DMS153 treated with DMSO at 0.1 percent for 48 hours (cell line): ENCODE measurements around the gene PARD6G.
"Not testable (repeated sequence)": the region's sequence is repeated elsewhere in the genome, so short reads cannot be mapped to it uniquely, and the experiment has no call there.

Experiments used
- DNase-seq: peaks from one replicate; lab custom pipeline; 2025; ENCODE audit not compliant: unreplicated experiment; lab: John Stamatoyannopoulos, UW

The PARD6G gene

DNA sequence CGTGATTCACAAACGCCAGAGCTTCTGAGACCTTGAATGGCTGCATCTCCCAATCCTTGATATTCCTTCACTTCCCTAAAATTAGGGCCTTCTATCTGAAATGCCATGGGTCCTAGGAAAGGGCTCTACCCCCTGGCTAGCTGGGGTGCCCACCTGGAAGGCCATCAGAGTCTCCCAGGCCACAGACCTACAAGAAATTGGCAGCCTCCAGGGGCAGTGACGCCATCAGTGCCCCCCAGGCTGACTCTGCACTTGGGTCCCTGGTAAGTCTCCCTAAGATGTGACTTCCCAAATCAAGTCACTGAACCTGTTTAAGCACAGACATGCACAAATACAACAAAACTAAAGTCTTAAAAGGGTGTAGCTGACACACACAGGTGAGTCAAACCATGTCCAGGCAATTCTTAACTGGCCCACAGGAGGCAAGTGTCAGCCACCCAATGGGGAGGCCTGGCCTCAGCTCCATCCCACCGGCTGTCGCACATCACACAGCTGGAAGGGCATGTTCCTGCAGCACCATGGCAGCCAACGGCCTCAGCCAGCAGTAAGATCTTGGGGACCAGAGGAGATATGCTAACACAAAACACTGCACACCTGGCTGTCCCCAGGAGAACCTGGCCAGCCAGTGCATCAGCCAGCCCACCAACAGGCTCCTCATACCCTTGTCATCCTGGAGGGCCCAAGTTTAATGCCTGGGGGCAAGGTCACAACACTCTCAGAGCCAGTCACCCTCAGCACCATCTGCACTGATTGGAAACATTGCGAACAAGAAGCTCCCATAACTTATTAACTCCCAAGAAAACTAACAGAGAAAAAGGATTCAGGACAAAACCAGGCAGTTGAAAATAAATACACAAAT lies 5.2 kb downstream of the PARD6G start:
- no peak for DNase-seq

DNA sequence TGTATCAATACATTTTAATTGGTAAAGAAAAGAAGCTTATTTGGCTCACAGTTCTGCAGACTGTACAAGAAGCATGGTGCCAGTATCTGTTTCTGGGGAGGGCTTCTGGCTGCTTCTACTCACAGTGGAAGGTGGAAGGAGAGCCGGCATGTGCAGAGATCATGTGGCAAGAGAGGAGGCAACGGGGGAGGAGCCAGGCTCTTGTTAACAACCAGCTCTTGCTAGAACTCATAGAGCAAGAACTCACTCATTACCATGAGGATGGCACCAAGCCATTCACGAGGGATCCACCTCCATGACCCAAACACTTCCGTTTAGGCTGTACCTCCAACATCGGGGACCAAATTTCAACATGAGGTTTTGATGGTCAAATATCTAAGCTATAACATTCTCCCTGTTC lies 7.5 kb downstream of the PARD6G start:
- DNase-seq, result no peak

DNA sequence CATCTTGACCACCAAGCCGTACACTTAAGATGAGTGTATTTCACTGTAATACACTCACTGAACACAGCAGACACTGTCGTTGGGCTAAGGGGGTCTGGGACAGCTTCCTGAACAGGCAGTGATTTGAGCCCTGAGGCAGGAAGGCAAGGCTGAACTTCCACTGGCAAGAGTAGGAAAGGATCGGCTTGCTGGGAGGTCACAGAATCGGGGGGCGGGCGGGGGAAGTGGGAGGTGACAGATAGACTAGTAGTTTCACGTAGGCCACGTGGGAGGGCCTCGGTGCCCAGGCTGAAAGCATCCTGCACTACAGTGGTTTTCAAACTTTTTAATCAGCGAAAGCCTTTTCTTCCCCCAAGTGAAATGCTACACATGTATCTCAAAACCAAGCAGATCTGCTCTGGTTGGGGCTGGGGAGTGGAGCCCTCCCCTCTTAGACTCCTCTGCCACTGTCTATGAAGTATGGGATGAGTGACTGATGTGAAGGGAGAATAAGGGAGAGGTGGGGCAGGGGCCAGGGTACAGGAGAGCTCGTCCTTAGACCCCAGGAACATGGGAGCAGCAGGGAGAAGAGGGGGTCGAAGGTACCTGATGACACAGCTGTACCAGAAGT lies 8.6 kb downstream of the PARD6G start:
- DNase-seq, result no peak

DNA sequence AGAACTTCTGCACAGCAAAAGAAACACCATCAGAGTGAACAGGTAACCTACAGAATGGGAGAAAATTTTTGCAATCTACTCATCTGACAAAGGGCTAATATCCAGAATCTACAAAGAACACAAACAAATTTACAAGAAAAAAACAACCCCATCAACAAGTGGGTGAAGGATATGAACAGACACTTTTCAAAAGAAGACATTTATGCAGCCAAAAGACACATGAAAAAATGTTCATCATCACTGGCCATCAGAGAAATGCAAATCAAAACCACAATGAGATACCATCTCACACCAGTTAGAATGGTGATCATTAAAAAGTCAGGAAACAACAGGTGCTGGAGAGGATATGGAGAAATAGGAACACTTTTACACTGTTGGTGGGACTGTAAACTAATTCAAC lies 9.8 kb downstream of the PARD6G start:
- DNase-seq, result not testable (repeated sequence)

DNA sequence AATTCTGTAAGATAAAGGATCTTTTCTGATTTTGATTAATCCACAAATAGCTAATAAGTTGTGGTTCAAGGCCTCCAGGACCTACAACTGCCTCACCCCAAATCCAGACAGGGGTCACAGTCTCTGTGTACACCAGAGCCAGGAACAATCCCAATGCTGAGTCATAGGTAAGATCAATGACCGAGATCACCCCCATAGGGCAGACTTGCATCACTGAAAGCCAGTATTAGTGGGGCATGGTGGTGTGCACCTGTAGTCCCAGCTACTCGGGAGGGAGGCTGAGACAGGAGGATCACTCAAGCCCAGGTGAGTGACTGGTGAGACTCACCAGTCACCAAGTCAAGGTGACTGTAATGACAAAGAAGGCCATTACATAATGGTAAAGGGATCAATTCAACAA lies 12.9 kb downstream of the PARD6G start:
- DNase-seq, result no peak

DNA sequence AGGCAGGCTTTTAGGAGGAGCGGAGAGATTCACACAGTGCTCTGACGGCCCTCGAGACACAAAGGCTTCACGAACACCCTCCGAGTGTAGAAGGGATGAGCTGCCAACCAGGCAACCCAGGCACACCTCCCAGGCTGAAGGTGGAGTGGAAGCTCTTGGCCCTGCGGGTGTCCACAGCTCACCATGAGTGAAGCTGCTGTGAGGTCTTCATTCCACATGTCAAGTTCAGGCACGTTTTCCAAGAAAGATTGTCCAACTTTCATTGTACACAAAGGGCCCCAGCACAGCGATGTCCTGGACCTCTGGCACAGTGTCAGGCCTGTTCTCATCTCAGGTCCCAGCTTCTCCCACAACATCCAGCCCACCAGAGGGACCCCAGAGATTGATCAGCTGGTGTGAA lies 13.4 kb downstream of the PARD6G start:
- no peak for DNase-seq

DNA sequence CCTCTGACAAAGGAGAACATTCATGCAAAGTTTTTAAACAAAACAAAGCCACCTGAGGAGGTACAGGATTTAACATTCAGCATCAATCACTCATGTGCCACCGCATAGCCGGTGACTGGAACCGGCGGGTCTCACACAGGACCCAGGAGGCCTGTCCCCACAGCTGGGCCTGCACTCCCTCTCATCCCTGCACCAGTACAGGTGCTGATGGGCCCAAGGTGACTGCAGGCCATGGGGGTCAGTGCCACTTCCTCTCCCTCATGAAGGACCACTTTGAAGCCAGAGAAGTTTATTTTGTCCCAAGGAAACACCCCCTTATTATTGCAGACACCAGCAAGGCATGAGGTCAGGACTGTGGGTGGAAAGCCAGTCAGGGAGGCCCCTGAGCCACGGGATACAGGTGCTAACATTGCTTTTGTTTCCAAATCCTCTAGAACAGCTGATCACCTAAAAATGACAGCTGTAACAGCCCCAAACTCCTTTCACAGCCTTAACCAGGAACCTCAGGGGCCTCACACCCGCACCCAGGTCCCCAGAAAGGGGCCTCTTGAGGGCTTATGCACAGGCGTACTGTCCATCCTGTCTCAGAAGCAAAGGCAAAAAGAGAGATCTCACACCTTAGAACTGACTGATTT lies 14.0 kb downstream of the PARD6G start:
- no peak for DNase-seq

DNA sequence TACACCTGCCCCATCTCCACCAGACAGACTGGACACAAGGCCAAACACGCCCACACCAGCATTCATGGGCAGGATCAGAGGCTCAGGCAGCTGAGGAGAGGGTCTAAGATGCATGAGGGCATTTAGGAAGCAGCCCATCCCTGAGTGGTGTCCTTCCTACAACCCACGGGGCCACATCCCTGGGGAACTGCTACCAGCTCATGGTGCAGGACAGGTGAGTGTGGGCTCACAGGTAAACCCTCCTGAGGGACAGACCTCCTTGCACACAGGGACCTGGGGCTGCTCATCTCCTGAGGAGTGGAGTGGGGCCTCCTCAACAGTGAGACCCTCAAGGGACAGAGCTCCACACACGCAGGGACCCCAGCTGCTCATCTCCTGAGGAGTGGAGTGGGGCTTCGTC lies 14.6 kb downstream of the PARD6G start:
- DNase-seq, result no peak

DNA sequence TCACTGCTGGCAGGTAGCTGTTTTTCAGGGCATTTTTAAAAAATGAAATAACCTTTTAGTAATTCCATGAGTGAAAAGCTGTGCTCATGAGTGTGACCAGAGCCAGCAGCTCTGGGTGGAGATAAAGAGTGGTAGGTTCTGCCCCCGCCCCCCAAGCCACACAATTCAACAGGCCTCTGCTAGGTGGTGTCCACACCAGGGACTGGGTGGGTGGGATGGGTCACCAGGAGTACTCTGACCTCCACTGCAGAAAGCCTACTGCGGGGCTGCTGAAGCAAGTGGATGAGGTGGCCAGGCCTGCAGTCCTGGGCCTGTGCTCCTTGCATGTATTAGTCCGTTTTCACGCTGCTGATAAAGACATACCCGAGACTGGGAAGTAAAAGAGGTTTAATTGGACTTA lies 15.3 kb downstream of the PARD6G start:
- DNase-seq, result no peak

DNA sequence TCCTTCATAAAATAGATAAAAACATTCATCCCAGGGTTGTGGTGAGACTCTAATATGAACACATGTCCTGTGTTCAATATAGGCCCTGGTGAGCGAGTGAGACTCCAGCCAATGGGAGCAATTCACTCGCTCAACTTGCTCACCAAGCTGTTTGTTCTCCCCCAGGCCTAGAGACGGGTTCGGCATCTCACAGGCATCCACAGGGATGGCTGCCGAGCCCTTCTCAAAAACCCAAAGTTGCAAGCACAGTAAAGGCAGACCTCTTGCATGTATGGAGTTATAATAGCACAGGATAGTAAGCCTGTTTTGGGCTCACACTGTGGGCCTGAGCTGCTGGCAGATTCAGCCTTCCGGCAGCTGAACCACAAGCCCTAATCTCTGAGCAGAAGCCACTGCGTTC lies 15.7 kb downstream of the PARD6G start:
- DNase-seq, result no peak

DNA sequence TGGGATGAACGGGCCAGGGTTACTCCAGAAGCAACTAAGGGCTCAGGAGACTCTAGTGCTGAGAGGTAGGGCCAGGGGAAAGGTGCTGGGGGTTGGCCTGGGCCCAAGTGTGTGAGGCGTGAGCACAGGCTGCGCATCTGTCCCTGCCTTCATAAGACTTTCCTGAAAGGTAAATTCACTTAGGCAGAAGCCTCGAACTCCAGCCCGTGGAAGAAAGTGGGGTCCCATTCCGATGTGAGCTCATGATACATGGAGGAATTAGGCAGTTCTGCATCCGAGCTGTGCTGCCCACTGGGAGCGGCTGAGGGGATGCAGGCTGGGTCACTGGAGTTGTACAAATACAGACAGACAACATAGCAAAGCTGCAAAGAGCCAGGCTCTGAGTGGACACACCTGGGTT lies 16.2 kb downstream of the PARD6G start:
- DNase-seq, result no peak

DNA sequence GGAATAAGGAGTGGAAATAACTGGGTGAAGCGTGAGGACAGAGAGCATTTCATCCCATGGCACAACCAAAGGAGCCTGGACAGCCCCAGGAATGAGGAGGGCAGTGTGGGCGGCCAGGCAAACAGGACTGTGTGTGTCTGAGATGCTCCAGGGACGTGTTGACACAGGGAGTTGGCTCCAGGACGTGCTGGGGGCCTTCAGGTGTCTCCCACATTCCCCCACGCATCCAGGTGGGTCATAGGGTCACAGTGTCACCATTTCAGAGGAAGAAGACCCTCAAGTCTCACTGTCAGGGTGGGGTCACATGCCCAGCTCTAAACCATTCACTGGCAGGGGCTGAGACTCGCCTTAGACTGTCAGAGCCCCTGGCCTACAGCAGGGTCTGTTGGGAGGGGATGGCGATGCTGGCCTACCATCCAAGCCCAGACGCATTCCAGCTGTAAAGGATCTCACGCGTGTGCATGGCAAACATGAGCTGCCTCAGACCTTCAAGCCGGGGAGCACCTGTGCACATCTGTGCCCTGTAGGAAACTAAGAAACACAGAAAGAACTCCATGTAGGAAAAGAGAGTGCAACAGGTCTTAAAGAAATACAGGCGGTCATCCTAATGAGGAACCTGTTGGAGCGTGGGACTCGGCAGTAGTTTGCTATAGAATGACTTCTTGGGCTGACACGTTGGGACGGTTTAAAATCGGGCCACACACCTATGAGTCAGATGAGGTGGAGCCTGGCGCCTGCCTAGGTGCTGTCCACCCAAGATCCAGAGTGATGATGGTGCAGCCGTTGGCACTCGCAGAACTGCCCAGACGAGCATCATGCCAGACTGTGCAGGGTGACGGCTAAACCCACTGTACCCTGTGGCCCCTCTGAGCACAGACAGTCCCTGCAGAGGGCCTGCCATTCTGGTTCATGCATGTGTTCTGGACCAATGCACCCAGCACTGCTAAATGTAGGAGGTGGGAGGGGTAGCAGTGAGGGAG lies 17.3 kb downstream of the PARD6G start:
- no peak for DNase-seq

DNA sequence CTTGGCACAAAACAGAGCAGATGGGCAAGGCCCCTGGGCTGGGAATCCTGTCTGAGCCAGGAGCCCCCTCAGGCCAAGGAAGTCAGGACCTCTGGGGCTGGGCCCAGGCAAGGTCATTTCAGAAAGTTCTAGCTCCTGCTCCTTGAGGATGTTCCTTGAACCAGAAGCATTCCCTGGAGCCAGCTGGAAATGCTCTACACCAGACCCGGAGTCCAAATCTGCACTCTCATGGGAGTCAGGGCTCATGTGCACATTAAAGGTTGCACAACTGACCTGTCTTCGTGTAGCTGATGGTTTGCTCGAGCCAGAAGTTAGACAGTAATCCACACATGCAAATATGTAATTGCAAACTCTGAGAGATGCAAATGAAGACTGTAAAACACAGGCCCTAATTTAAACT lies 18.0 kb downstream of the PARD6G start:
- DNase-seq, result no peak

DNA sequence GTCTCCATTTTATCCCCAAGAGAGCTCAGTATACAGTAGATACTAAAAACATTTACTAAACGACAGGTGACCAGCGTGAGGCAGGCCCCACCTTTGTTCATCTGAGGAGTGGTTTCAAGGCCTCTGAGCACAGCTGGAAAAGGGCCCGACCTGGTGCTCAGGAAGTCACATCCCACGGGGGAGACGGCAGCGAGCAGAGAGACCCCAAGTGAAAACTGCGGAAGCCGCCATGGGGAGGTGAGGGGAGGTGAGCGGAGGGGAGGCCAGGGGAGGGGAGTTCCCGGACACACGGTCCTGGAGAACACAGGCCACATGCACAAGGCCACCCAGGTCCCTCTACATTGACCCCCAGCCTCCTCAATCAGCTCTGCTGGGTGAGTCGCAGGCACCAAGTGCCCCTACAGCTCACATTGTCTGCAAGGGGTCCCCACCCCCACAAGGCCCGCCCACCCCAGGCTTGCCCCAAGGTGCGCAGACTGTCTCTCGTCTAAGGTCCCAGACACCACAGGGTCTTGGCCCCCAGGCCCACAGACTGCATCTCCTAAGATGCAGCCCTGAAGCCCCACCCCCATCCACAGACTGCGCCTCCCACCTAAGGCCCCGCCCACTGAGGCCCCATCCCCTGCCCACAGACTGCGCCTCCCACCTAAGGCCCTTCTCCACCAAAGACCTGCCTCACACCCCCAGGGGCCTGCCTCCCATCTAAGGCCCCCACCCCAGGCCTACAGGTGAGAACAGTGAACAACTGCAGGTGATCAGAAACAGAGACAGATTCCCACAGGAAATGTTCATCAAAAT lies 19.1 kb downstream of the PARD6G start:
- DNase-seq, result no peak

DNA sequence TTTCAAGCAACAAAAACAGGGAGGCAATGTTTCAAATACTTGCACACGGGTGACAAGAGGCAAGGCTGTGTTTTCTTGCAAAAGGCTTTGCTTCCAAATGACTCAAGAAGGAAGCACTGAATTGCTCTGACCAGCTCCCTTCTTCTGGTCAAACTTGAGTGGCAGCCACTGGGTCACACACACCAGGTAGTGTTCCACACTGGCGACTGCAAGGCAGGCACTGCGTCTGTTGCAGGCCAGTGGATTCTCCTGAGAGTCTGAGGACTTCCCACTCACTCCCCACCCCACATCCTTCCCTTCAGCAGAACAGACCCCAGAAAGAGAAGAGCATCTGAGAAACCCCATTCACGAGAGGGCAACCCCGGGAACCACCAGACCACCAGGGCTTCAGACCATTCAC lies 19.8 kb downstream of the PARD6G start:
- no peak for DNase-seq

DNA sequence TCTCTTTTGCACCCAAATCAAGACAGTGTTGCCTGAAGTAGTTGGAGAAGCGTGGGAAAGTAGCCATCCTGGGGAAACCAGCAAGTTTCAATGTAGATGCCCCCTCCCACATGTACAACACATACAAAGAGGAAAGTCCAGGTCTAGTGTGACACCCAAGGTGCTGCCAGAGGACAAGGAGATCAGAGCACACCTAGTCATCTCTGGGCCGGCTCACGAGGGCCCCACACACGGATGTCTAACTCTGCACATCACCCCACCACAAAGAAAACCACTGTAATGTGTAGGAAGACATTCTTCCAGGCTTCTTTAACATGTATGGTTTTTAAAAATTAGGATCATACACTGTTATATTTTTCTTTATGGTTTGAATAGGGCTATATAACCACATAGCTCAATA lies 21.6 kb downstream of the PARD6G start:
- no peak for DNase-seq

DNA sequence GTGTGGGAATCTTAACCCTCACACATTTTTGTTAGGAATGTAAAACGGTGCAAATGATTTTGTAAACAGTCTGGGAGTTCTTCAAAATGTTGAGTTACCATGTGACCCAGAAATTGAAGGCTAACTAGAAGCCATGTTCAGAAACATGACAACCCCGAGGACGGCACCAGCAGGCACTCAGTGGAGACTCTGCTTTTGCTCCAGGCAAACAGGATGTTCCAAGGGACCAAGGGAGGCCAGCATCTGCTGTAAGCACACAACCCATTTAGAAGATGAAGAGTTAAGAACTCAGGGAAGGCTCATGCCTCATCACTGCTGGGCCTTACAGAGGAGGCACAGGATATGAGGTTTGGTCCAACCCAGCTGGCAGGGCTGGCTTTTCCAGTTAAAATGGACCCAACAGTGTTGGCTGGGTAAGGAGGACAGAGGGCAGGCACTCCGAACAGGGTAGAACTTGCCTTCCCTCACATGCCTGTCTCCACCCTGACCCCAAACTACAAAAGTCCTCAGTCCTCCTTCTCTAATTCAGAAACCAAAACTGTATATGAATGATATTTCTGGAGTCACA lies 23.6 kb downstream of the PARD6G start:
- DNase-seq, result no peak

DNA sequence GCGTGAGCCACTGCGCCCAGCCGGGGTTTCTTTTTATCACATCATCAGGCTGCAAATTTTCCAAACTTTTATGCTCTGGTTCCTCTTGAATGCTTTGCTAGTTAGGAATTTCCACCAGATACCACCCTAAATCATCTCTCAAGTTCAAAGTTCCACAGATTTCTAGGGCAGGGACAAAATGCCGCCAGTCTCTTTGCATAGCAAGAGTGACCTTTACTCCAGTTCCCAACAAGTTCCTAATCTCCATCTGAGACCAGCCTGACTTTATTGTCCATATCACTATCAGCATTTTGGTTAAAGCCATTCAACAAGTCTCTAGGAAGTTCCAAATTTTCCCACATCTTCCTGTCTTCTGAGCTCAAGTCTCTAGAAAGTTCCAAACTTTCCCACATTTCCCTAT lies 27.8 kb downstream of the PARD6G start:
- not testable (repeated sequence) for DNase-seq

DNA sequence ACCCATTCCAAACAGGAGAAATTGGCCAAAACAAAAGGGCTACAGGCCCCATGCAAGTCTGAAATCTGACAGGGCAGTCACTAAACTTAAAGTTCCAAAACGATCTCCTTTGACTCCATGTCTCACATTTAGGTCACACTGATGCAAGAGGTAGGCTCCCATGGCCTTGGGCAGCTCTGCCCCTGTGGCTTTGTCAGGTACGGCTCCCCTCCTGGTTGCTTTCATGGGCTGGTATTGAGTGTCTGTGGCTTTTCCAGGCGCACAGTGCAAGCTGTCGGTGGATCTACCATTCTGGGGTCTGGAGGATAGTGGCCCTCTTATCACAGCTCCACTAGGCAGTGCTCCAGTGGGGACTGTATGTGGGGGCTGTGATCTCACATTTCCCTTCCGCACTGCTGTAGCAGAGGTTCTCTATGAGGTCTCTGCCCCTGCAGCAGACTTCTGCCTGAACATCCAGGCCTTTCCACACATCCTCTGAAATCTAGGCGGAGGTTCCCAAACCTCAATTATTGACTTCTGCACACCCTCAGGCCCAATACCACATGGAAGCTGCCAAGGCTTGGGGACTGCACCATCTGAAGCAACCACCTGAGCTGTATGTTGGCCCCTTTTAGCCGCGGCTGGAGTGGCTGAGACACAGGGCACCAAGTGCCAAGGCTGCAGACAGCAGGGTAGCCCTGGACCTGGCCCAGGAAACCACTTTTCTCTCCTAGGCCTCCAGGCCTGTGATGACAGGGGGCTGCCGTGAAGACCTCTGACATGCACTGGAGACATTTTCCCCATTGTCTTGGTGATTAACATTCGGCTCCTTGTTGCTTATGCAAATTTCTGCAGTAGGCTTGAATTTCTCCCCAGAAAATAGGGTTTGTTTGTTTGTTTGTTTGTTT lies 28.7 kb downstream of the PARD6G start:
- DNase-seq, result no peak
